Stimulated activated CD4-positive, alpha-beta T cell treated with anti-CD3 and anti-CD28 coated beads, Interleukin-2, amount 100 ng/mL, for 24 hours (primary cell): ENCODE data around the gene ADAM22.

Experiments
- DNase-seq, 2 donors: peaks; one replicate each; pipeline ENCODE4 v3.0.0-alpha.2; 2020

The ADAM22 gene

GRCh38 chr7:88041583-88041982, 107.5 kb downstream of the ADAM22 start:
- no peak for DNase-seq

- no peak for DNase-seq
Observed at GRCh38 chr7:88042157-88042556, 108.1 kb downstream of the ADAM22 start.

GRCh38 chr7:88042803-88043202, 108.8 kb downstream of the ADAM22 start:
- DNase-seq = no peak

- DNase-seq = no peak
Observed at GRCh38 chr7:88044069-88044468, 110.0 kb downstream of the ADAM22 start.

GRCh38 chr7:88046839-88047573, 113.0 kb downstream of the ADAM22 start:
- no peak for DNase-seq

GRCh38 chr7:88057655-88058054, 123.6 kb downstream of the ADAM22 start:
- no peak for DNase-seq

GRCh38 chr7:88062238-88062637, 128.2 kb downstream of the ADAM22 start:
- no peak for DNase-seq

GRCh38 chr7:88069093-88069492, 135.0 kb downstream of the ADAM22 start:
- no peak for DNase-seq

GRCh38 chr7:88071994-88072714, 138.1 kb downstream of the ADAM22 start:
- no peak for DNase-seq

GRCh38 chr7:88072715-88073055, 138.6 kb downstream of the ADAM22 start:
- DNase-seq = no peak

- no peak for DNase-seq
Observed at GRCh38 chr7:88073626-88074025, 139.6 kb downstream of the ADAM22 start.

- DNase-seq = no peak
Observed at GRCh38 chr7:88075216-88075615, 141.2 kb downstream of the ADAM22 start.

GRCh38 chr7:88083883-88084282, 149.8 kb downstream of the ADAM22 start:
- no peak for DNase-seq

- DNase-seq = no peak
Observed at GRCh38 chr7:88089561-88089960, 155.5 kb downstream of the ADAM22 start.

- no peak for DNase-seq
Observed at GRCh38 chr7:88090240-88090639, 156.2 kb downstream of the ADAM22 start.

GRCh38 chr7:88090671-88091070, 156.6 kb downstream of the ADAM22 start:
- DNase-seq = no peak

- DNase-seq = no peak
Observed at GRCh38 chr7:88091988-88092675, 158.1 kb downstream of the ADAM22 start.

GRCh38 chr7:88092676-88092999, 158.6 kb downstream of the ADAM22 start:
- no peak for DNase-seq

- no peak for DNase-seq
Observed at GRCh38 chr7:88101769-88102168, 167.7 kb downstream of the ADAM22 start.

GRCh38 chr7:88102675-88103074, 168.6 kb downstream of the ADAM22 start:
- DNase-seq = no peak

- no peak for DNase-seq
Observed at GRCh38 chr7:88104732-88105131, 170.7 kb downstream of the ADAM22 start.

GRCh38 chr7:88105231-88105630, 171.2 kb downstream of the ADAM22 start:
- DNase-seq = no peak

- DNase-seq = peak in 1 of 2 donors; percentile 7
Observed at GRCh38 chr7:88106434-88106833, 172.4 kb downstream of the ADAM22 start.

GRCh38 chr7:88109612-88110011, 175.6 kb downstream of the ADAM22 start:
- no peak for DNase-seq
